LHCN-M2 (cell line): ENCODE measurements around the gene TRPV5. TPM values are rescaled to one million over a fixed set of nuclear protein-coding genes. Genes with fewer than 3 reads are reported as not detected.
A peak's percentile ranks its signal among the peaks of the same experiment; 100 is the strongest.

Source experiments
- DNase-seq: peaks from one replicate; pipeline ENCODE4 v3.0.0-alpha.2; 2012; ENCODE audit warnings: low read depth
- total RNA-seq: library from RNA; depleted of rRNA; stranded (reverse); fragments of >200 nt; gene quantifications from 2 replicates; pipeline ENCODE4 v1.2.3, GENCODE V29; 2014

TRPV5 gene
- total RNA-seq, 1 experiment from 2014 or later, result not detected

DNA sequence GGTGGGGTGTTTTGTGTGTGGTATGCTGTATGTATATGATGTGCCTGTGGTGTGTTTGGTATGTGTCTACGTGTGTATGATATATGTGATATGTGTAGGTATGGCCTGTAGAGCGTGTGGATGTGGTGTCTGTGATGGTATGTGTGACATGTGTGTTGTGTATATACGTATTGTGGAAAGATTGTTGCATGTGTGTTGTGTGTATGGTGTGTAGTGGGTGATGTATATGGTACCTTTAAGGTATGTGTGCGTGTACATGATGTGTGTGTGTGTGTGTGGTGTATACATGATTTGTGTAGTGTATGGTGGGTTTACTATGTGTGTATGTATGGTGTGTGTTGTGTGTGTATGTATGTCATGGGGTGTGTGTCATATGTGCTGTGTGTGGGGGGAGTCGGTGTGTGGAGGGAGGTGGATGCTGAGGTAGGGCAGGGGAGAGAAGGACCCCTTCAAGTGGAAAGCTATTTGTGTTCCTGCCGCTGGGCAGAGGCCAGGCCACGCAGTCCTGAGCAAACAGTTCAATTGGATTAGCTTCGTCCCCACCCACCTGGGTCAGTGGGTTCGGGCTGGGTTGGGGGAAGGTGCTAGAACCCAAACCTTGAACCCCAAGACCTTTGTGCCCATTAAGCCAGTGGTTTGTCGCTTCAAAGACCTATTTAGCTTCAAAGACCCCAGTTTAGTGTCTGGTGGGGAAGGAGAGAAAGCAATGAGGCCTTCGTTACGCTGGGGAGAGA is 46.1 kb downstream of the TRPV5 start:
- DNase-seq, result no peak

DNA sequence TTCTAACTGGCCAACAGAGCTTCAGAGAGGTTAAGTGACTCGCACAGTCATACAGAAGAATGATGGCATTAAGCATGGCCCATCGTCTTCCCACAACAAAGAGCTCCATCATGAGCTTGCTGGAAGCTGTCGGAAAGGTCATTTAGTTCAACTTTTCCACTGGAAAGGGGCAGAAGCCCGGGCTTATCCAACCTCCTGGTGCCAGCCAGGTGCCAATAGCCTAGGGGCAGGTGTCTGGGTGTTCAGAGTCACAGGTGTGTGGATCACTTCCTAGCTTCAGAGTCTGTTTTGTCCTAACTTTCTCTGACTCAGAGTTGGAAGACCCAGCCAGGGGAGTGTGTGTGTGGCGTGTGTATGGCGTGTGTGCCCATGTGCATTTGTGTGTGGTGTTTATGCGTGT is 46.7 kb downstream of the TRPV5 start:
- DNase-seq, result no peak

- no peak for DNase-seq
These were observed 48.0 kb downstream of the TRPV5 start, which contains the start of gene TRPV6 for GRCh38 chr7:142885311-142886230. TSS of gene TRPV6 (minus strand) at chr7:142885745.

- no peak for DNase-seq
These were observed 49.3 kb downstream of the TRPV5 start for GRCh38 chr7:142884286-142884640.

- no peak for DNase-seq
These were observed 49.8 kb downstream of the TRPV5 start for GRCh38 chr7:142883571-142884285.

- DNase-seq, result no peak
These were observed 50.4 kb downstream of the TRPV5 start for GRCh38 chr7:142883145-142883544.

DNA sequence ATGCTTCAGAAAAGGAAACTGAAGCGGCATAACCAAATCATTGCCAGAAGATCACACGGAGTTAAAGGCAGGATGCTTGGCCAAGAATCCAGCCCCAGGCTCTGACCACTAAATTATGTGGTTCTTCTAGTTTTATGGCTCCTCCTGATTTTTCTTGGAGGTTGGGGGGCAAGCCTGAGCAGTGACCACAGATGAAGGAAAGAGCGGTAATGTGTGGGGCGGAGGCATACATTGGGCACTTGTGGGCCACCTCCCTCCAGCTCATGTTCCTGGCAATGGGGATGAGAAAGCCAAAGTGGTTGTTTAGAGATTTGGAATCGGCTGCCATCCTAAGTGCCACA is 51.2 kb downstream of the TRPV5 start:
- no peak for DNase-seq

DNA sequence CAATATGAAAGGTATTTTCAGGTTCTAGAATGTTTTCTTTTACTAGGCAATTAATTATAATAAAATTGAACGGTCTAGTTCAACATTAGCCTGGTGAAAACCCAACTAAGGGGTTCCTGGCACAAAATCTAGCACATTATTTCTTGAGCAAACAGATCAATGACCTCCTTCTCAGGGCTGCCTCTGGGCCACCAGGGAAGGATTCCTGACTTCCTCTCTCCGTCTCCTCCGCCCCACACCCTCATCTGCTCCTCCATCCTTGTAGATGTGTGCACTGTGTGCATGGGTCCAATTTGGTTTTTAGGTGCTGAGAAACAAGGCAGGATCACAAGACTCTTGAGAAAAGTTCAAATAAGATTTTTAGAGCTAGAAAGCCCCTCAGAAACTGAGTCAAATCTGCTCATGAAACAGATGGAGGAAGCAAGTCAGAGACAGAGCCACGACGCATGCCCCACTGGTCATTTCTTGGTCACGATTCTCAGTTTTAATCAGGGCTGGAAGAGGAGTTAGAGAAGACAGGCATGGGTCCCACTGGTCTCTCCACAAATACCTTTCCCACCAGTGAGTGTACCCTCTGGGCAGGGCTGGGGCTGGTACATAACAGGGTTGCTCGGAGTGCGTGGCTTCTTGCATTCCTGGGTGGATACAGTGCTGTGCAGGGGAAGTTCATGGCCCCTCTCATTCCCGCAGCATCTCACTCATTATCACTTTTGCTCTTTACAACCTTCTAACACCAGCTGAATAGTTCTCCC is 51.8 kb downstream of the TRPV5 start:
- DNase-seq, result no peak

DNA sequence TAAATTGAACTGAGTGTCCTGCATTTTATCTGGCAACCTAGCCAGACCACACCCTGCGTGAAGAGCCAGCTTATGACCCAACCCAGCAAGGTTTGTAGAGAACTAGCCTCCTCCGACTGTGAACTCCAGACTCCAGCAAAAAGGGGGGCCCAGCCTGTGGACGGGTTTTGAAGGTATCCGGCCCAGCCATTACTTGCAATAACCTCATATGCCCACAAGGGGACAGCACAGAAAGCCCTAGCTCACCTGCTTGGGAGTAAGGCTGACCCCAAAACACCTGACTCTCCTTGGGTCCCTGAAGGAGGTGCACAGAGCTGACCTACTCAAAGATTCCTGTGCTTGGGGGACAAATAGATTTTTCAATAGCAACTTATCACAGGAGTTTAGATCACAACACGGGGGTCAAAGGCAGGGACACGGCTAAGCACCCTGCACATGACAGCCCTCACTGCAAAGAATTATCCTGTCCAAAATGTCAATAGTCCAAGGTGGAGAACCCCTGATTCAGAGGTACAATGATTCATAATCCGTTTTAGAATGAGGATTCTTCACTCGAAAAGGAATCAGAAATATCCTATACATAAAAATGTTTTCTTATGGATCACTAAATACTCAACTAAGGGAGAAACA is 52.6 kb downstream of the TRPV5 start:
- peak; percentile 22 for DNase-seq

DNA sequence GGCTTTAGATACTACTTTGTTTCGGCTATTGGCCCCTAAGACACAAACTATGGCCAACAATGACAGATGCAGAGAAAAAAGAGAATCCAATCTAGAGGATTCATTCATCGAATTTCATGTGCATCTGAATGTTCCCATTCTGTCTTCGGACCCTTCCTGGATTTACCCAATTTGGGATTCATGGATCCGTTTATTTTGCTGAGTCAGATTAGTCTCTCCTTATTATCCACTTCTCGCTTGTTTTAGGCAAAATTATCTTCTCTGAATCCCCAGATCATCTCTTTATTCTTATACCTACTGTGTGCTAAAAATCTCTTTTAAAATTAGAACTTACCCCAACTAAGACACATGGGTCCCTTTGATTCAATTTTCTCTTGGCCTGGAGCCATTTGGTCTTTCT is 54.5 kb downstream of the TRPV5 start:
- no peak for DNase-seq

- DNase-seq, result no peak
These were observed 55.2 kb downstream of the TRPV5 start for GRCh38 chr7:142878315-142878714.

DNA sequence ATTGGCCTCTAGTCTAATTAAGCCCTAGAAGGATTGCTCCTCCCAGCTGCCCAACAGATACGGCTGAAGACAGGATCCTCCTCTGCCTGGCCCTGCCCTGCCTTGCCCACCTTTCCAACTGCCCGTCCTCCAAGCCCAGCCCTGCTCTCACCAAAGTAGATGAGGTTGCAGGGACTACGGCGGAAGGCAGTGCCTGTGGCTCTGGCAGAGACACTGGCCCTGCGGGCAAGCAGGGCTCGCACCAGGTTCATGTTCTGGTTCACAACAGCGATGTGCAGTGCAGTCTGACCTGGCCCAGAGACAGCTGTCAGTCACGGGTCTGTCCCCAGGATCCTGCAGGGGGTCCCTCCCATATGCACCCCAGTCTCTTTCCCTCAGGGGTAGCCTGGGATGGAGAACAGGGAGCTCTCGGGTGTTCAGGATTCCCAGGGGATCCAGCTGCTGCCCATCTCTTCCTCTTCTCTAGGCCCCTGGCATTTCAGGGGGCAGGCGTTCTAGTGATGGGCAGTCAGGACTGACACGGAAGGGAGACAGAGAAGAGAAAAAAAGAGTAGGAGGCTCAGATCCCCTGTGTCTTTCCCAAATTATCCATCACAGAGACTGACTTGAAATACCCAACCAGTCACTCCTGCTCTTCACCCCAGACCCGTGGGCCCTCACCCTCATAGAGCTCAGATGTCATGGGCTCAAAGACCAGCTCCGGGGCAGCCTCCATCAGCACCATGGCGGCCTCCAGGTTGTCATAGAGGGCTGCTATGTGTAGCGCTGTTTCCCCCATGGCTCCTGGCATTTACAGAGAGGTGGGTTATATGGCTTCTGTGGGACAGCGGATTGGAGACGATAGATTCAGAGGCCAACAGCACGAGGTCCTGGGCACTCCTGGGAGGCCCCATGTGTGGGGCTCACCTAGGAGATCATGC is 56.3 kb downstream of the TRPV5 start:
- no peak for DNase-seq

GRCh38 chr7:142876236-142876960 is 57.1 kb downstream of the TRPV5 start:
- DNase-seq, result no peak

DNA sequence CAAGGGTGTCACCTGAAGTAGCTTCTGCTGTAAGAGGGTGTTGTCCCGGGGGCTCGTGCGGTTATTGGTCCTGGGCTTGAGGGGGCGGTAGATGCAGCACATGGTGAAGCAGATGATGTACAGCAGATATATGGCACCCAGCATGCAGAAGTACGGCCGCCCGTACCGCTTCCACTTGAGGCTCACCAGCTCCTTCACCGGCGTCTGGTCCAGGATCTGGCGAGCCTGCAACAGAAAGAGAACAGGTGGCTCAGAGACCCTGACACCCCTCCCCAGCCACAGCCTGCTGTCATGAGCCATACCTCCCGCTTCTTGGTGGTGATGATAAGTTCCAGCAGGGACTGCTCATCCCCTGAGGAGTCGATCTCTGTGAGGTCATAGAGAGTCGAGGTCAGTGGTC is 58.1 kb downstream of the TRPV5 start:
- no peak for DNase-seq

DNA sequence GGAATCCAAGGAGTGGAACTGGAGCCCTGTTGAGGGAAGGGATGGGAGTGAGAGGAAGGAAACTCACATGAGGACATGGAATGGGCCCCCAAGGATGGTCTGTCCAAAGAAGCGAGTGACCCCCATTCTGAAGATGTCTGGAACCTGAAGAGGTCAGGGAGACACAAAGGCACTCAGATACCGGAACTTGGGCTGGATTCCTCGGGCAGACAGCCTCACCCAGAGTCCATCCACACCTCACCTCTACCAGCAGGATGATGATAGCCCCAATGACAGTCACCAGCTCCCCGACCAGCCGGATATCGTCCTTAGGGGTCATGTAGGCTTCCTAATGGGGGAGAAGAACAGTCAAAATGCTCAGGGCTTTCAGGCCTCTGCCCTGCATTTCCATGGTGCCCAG is 58.7 kb downstream of the TRPV5 start:
- no peak for DNase-seq

DNA sequence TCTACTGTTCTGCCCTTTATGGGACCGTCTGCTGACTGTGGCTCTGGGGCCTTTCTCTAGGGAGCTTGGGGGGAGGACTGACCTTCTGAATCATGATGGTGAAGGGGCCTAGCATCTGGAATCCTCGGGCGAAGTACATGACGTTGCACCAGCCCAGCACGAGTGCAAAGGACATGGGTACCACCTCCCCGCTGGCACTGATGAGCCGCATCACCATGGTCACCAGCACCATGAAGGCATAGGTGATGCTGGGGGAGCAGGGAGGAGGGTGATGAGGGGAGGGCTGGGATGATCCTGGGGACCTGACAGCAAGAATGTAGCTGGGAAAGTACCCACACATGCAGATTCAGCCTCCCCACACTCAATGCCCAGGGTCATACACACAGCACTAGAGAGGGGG is 59.1 kb downstream of the TRPV5 start:
- DNase-seq, result no peak

- DNase-seq, result no peak
These were observed 59.7 kb downstream of the TRPV5 start for GRCh38 chr7:142873871-142874270.

DNA sequence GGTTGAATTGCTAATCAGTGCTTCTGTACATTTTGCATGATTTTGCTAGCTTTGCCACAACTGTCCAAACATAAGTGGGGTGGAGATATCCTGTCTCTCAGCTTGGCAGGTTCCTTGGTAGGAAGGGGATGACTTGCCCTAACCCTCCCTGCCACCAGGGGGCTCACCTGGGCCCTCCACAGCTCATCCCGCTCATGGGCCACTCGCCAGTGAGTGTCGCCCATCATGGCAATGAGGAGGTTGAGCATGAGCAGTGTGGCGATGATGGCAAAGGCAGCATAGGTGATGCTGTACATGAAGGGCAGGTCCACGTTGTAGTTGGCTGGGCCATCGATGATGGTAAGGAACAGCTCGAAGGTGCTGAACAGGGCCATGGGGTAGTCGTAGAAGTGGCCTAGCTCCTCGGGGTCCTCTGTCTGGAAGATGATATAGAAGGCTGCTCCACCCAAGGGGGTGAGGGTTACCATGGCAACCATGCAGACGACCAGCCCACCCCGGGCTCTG is 60.2 kb downstream of the TRPV5 start:
- peak; percentile 19 for DNase-seq

GRCh38 chr7:142872106-142872675 is 61.4 kb downstream of the TRPV5 start:
- no peak for DNase-seq
